ENCODE measurements around the gene UBE2O. TPM values are rescaled to one million over a fixed set of nuclear protein-coding genes. Genes with fewer than 3 reads are reported as not detected.

Gene UBE2O
- polyA plus RNA-seq: 10 to 100 TPM in 2 of 4 donors, 1 to 10 TPM in 2; 5.7 to 19.7 (median 9.6) TPM
- long read RNA-seq, donor 1: 0 reads
- long read RNA-seq, donor 2: 0 reads
- long read RNA-seq, donor 3, partial matches to known transcripts: 0 of 1 reads
- long read RNA-seq, donor 3, other reads (novel, unspliced or antisense): 0 of 1 reads
- long read RNA-seq, donor 4: 0 reads
- long read RNA-seq, donor 5: 0 reads
- long read RNA-seq, donor 6, full-length matches to known transcripts: 1 of 1 reads
- long read RNA-seq, donor 6, partial matches to known transcripts: 0 of 1 reads
- long read RNA-seq, donor 6, other reads (novel, unspliced or antisense): 0 of 1 reads
- long read RNA-seq, donor 7, full-length matches to known transcripts: 1 of 1 reads
- long read RNA-seq, donor 7, partial matches to known transcripts: 0 of 1 reads
- long read RNA-seq, donor 7, other reads (novel, unspliced or antisense): 0 of 1 reads
- long read RNA-seq, donor 8: 0 reads
- long read RNA-seq, donor 9: 0 reads
- long read RNA-seq, donor 10: 0 reads

- Histone ChIP-seq H3K36me3 (ENCODE audit: control insufficient read depth in 3 of 3, insufficient read depth in 2 of 3, low read depth in 1 of 3, low read length in 3 of 3) (peaks cover 0 to 3% (median 0%) of the 10 kb centered on the region in 3 donors), H3K27ac (ENCODE audit: low read depth in 1 of 3, low read length in 2 of 3) (peak within 1 kb of the TSS in 2 of 3 donors; percentile 49 to 60), H3K27me3 (ENCODE audit: control insufficient read depth in 3 of 3, insufficient read depth in 3 of 3, low read length in 3 of 3) (no peaks in the 10 kb centered on the region), H3K4me1 (ENCODE audit: control insufficient read depth in 3 of 3, insufficient read depth in 2 of 3, low read depth in 1 of 3, low read length in 2 of 3) (peaks cover 0 to 9% (median 6%) of the 10 kb centered on the region in 3 donors), H3K4me3 (ENCODE audit: low read depth in 1 of 3, low read length in 3 of 3) (peak within 1 kb of the TSS; percentile 61 to 97 (median 88)), H3K9me3 (ENCODE audit: control insufficient read depth in 2 of 2, insufficient read depth in 1 of 2, low read depth in 1 of 2, low read length in 1 of 2) (no peaks in the 10 kb centered on the region)
- 0 to 1% (median 0%) methylated on average over 78 to 101 of the region's 101 CpGs for WGBS, 3 donors
- DNase-seq: peak; percentile 79 to 93
- FAIRE-seq: no peak
Observed at GRCh38 chr17:76452660-76453430, at the start of gene UBE2O. Gene UBE2O (minus strand): TSS chr17:76453152. CDS start chr17:76453141, 11 bp downstream.

- Histone ChIP-seq H3K27ac (ENCODE audit: low read depth in 1 of 3, low read length in 2 of 3) (peak overlapping the region; percentile 1 to 75 (median 70)), H3K27me3 (ENCODE audit: control insufficient read depth in 3 of 3, insufficient read depth in 3 of 3, low read length in 3 of 3) (no peaks in the 10 kb centered on the region), H3K36me3 (ENCODE audit: control insufficient read depth in 3 of 3, insufficient read depth in 2 of 3, low read depth in 1 of 3, low read length in 3 of 3) (peaks cover 0 to 10% (median 0%) of the 10 kb centered on the region in 3 donors), H3K4me1 (ENCODE audit: control insufficient read depth in 3 of 3, insufficient read depth in 2 of 3, low read depth in 1 of 3, low read length in 2 of 3) (peaks cover 9 to 55% (median 19%) of the 10 kb centered on the region in 3 donors), H3K4me3 (ENCODE audit: low read depth in 1 of 3, low read length in 3 of 3) (peak overlapping the region in 1 of 3 donors; percentile 24), H3K9me3 (ENCODE audit: control insufficient read depth in 2 of 2, insufficient read depth in 1 of 2, low read depth in 1 of 2, low read length in 1 of 2) (no peaks in the 10 kb centered on the region)
- DNase-seq (peak in 1 of 2 donors; percentile 39), FAIRE-seq (no peak)
- 56 to 74% (median 67%) methylated on average over 11 of the region's 11 CpGs for WGBS, 3 donors
Observed at GRCh38 chr17:76501827-76502307, 48.9 kb upstream of the UBE2O start.

GRCh38 chr17:76501018-76501826 lies 48.3 kb upstream of the UBE2O start, which contains the start of gene RHBDF2:
Gene RHBDF2 (minus strand): TSS chr17:76501423. CDS start chr17:76481524, 19,899 bp downstream.
- peaks cover 0 to 13% (median 0%) of the 10 kb centered on the region in 3 donors for H3K36me3 ChIP-seq (ENCODE audit: control insufficient read depth in 3 of 3, insufficient read depth in 2 of 3, low read depth in 1 of 3, low read length in 3 of 3)
- DNase-seq (peak; percentile 89 to 95), FAIRE-seq (no peak)
- peak within 1 kb of the TSS; percentile 63 to 83 (median 67) for H3K4me3 ChIP-seq (ENCODE audit: low read depth in 1 of 3, low read length in 3 of 3)
- H3K4me1 ChIP-seq (ENCODE audit: control insufficient read depth in 3 of 3, insufficient read depth in 2 of 3, low read depth in 1 of 3, low read length in 2 of 3): peaks cover 9 to 54% (median 19%) of the 10 kb centered on the region in 3 donors
- H3K27ac ChIP-seq (ENCODE audit: low read depth in 1 of 3, low read length in 2 of 3): peak within 1 kb of the TSS; percentile 60 to 85 (median 70)
- H3K9me3 ChIP-seq (ENCODE audit: control insufficient read depth in 2 of 2, insufficient read depth in 1 of 2, low read depth in 1 of 2, low read length in 1 of 2): no peaks in the 10 kb centered on the region
- H3K27me3 ChIP-seq (ENCODE audit: control insufficient read depth in 3 of 3, insufficient read depth in 3 of 3, low read length in 3 of 3): no peaks in the 10 kb centered on the region
- WGBS, 3 donors: 1 to 2% (median 1%) methylated on average over 49 to 72 of the region's 72 CpGs

GRCh38 chr17:76500747-76501017 lies 47.7 kb upstream of the UBE2O start:
- WGBS, 3 donors: 0 to 10% (median 1%) methylated on average over 9 to 10 of the region's 10 CpGs
- FAIRE-seq (no peak), DNase-seq (no peak)
- H3K9me3 ChIP-seq (ENCODE audit: control insufficient read depth in 2 of 2, insufficient read depth in 1 of 2, low read depth in 1 of 2, low read length in 1 of 2): no peaks in the 10 kb centered on the region
- H3K27ac ChIP-seq (ENCODE audit: low read depth in 1 of 3, low read length in 2 of 3): peak overlapping the region; percentile 57 to 85 (median 60)
- peaks cover 9 to 57% (median 19%) of the 10 kb centered on the region in 3 donors for H3K4me1 ChIP-seq (ENCODE audit: control insufficient read depth in 3 of 3, insufficient read depth in 2 of 3, low read depth in 1 of 3, low read length in 2 of 3)
- no peaks in the 10 kb centered on the region for H3K27me3 ChIP-seq (ENCODE audit: control insufficient read depth in 3 of 3, insufficient read depth in 3 of 3, low read length in 3 of 3)
- peaks cover 0 to 16% (median 0%) of the 10 kb centered on the region in 3 donors for H3K36me3 ChIP-seq (ENCODE audit: control insufficient read depth in 3 of 3, insufficient read depth in 2 of 3, low read depth in 1 of 3, low read length in 3 of 3)
- peak overlapping the region; percentile 63 to 83 (median 67) for H3K4me3 ChIP-seq (ENCODE audit: low read depth in 1 of 3, low read length in 3 of 3)

GRCh38 chr17:76500074-76500746 lies 47.3 kb upstream of the UBE2O start:
- peak overlapping the region; percentile 63 to 83 (median 67) for H3K4me3 ChIP-seq (ENCODE audit: low read depth in 1 of 3, low read length in 3 of 3)
- H3K36me3 ChIP-seq (ENCODE audit: control insufficient read depth in 3 of 3, insufficient read depth in 2 of 3, low read depth in 1 of 3, low read length in 3 of 3): peaks cover 0 to 16% (median 0%) of the 10 kb centered on the region in 3 donors
- DNase-seq (peak in 1 of 2 donors; percentile 50), FAIRE-seq (no peak)
- WGBS, 3 donors: 18 to 53% (median 26%) methylated on average over 17 of the region's 17 CpGs
- H3K27me3 ChIP-seq (ENCODE audit: control insufficient read depth in 3 of 3, insufficient read depth in 3 of 3, low read length in 3 of 3): no peaks in the 10 kb centered on the region
- H3K4me1 ChIP-seq (ENCODE audit: control insufficient read depth in 3 of 3, insufficient read depth in 2 of 3, low read depth in 1 of 3, low read length in 2 of 3): peaks cover 9 to 62% (median 19%) of the 10 kb centered on the region in 3 donors
- H3K27ac ChIP-seq (ENCODE audit: low read depth in 1 of 3, low read length in 2 of 3): peak overlapping the region; percentile 8 to 85 (median 57)
- no peaks in the 10 kb centered on the region for H3K9me3 ChIP-seq (ENCODE audit: control insufficient read depth in 2 of 2, insufficient read depth in 1 of 2, low read depth in 1 of 2, low read length in 1 of 2)

- DNase-seq: peak in 1 of 2 donors; percentile 31
- Histone ChIP-seq H3K27me3 (ENCODE audit: control insufficient read depth in 3 of 3, insufficient read depth in 3 of 3, low read length in 3 of 3) (no peaks in the 10 kb centered on the region), H3K27ac (ENCODE audit: low read depth in 1 of 3, low read length in 2 of 3) (peak overlapping the region in 2 of 3 donors; percentile 9 to 85), H3K36me3 (ENCODE audit: control insufficient read depth in 3 of 3, insufficient read depth in 2 of 3, low read depth in 1 of 3, low read length in 3 of 3) (peaks cover 0 to 22% (median 0%) of the 10 kb centered on the region in 3 donors), H3K4me3 (ENCODE audit: low read depth in 1 of 3, low read length in 3 of 3) (peak overlapping the region in 1 of 3 donors; percentile 63), H3K4me1 (ENCODE audit: control insufficient read depth in 3 of 3, insufficient read depth in 2 of 3, low read depth in 1 of 3, low read length in 2 of 3) (peaks cover 9 to 69% (median 19%) of the 10 kb centered on the region in 3 donors), H3K9me3 (ENCODE audit: control insufficient read depth in 2 of 2, insufficient read depth in 1 of 2, low read depth in 1 of 2, low read length in 1 of 2) (no peaks in the 10 kb centered on the region)
- 39 to 60% (median 48%) methylated on average over 5 of the region's 5 CpGs for WGBS, 3 donors
- FAIRE-seq: no peak
Observed at GRCh38 chr17:76499267-76499667, 46.3 kb upstream of the UBE2O start.

GRCh38 chr17:76498876-76499251 lies 45.9 kb upstream of the UBE2O start:
- Histone ChIP-seq H3K4me1 (ENCODE audit: control insufficient read depth in 3 of 3, insufficient read depth in 2 of 3, low read depth in 1 of 3, low read length in 2 of 3) (peaks cover 9 to 73% (median 20%) of the 10 kb centered on the region in 3 donors), H3K9me3 (ENCODE audit: control insufficient read depth in 2 of 2, insufficient read depth in 1 of 2, low read depth in 1 of 2, low read length in 1 of 2) (no peaks in the 10 kb centered on the region), H3K4me3 (ENCODE audit: low read depth in 1 of 3, low read length in 3 of 3) (no peak overlapping the region), H3K27me3 (ENCODE audit: control insufficient read depth in 3 of 3, insufficient read depth in 3 of 3, low read length in 3 of 3) (no peaks in the 10 kb centered on the region), H3K36me3 (ENCODE audit: control insufficient read depth in 3 of 3, insufficient read depth in 2 of 3, low read depth in 1 of 3, low read length in 3 of 3) (peaks cover 0 to 22% (median 0%) of the 10 kb centered on the region in 3 donors), H3K27ac (ENCODE audit: low read depth in 1 of 3, low read length in 2 of 3) (peak overlapping the region; percentile 5 to 85 (median 70))
- 22 to 42% (median 35%) methylated on average over 4 of the region's 4 CpGs for WGBS, 3 donors
- DNase-seq: no peak
- no peak for FAIRE-seq

Data from small intestine (tissue), 16 donors.